IMR-90 (cell line): Measurements from ENCODE around the gene DUSP16. TPM values are rescaled to one million over a fixed set of nuclear protein-coding genes. Genes with fewer than 3 reads are reported as not detected.

Source experiments
- ATAC-seq: fragments of 200-7000 bp; cut with Tn5 transposase; 2 replicates; pipeline ENCODE4 v1.9.1; 2020; ENCODE audit warnings: low read depth, mild to moderate bottlenecking, moderate library complexity
- BruUV-seq: library from RNA; stranded (reverse); fragments of 400-500 nt; replicated peaks from 2 replicates; lab custom pipeline; 2021; lab: Mats Ljungman, UMichigan
- CTCF ChIA-PET: fragments of 300-600 bp; formaldehyde crosslinking; extraction: SDS; loops from one replicate; lab custom pipeline; 2021; ENCODE audit warnings: antibody characterized with exemption; lab: Yijun Ruan, JAX
- POLR2A ChIA-PET: fragments of 300-600 bp; sonication (Branson Sonifier 250); formaldehyde crosslinking; loops from one replicate; lab custom pipeline; 2022; ENCODE audit warnings: antibody characterized with exemption; ENCODE audit not compliant: unreplicated experiment; lab: Charles Lee
- DNase-seq: peaks from one replicate; pipeline ENCODE4 v3.0.0; 2013
- H2AFZ ChIP-seq: replicated peaks from 2 replicates; pipeline ENCODE3; 2013; ENCODE audit warnings: low read length, mild to moderate bottlenecking; ENCODE audit not compliant: poor library complexity
- H2AK5ac ChIP-seq: 2 replicates; pipeline ENCODE4 v1.6.1; 2013; ENCODE audit warnings: low read depth, low read length, inconsistent platforms
- H2AK9ac ChIP-seq: replicated peaks from 2 replicates; pipeline ENCODE3; 2013; ENCODE audit warnings: mild to moderate bottlenecking, low read depth, low read length, moderate library complexity; ENCODE audit not compliant: poor library complexity
- H2BK120ac ChIP-seq: 2 replicates; pipeline ENCODE4 v1.6.1; 2013; ENCODE audit warnings: low read depth, low read length, inconsistent platforms
- H2BK15ac ChIP-seq: 3 replicates; pipeline ENCODE4 v1.6.1; 2013; ENCODE audit warnings: low read depth, low read length, inconsistent platforms
- H2BK20ac ChIP-seq: 2 replicates; pipeline ENCODE4 v1.6.1; 2013; ENCODE audit warnings: low read depth, mild to moderate bottlenecking, inconsistent platforms, low read length, moderate library complexity
- H2BK5ac ChIP-seq: 2 replicates; pipeline ENCODE4 v1.6.1; 2013; ENCODE audit warnings: mild to moderate bottlenecking, low read depth, low read length, inconsistent platforms; ENCODE audit not compliant: poor library complexity, severe bottlenecking
- H3K14ac ChIP-seq: replicated peaks from 2 replicates; pipeline ENCODE4 v1.6.1; 2013; ENCODE audit warnings: low read depth, low read length, inconsistent platforms
- H3K18ac ChIP-seq: 2 replicates; pipeline ENCODE4 v1.6.1; 2013; ENCODE audit warnings: low read depth, low read length, control low read depth
- H3K23ac ChIP-seq: 2 replicates; pipeline ENCODE4 v1.6.1; 2013; ENCODE audit warnings: low read depth, low read length, inconsistent platforms
- H3K27ac ChIP-seq: 2 replicates; pipeline ENCODE4 v1.5.1; 2013; ENCODE audit warnings: mild to moderate bottlenecking, control low read depth, low read length; ENCODE audit not compliant: insufficient read depth
- H3K27me3 ChIP-seq: 2 replicates; pipeline ENCODE4 v1.6.1; 2013; ENCODE audit warnings: low read length; ENCODE audit not compliant: control insufficient read depth, insufficient read depth
- H3K36me3 ChIP-seq: 2 replicates; pipeline ENCODE4 v1.6.1; 2013; ENCODE audit warnings: low read length, mixed read lengths; ENCODE audit not compliant: control insufficient read depth, insufficient read depth
- H3K4ac ChIP-seq: 2 replicates; pipeline ENCODE4 v1.6.1; 2013; ENCODE audit warnings: low read depth, low read length, inconsistent platforms
- H3K4me1 ChIP-seq: 2 replicates; pipeline ENCODE4 v1.6.1; 2013; ENCODE audit warnings: low read length, mixed read lengths; ENCODE audit not compliant: control insufficient read depth, insufficient read depth
- H3K4me2 ChIP-seq: 2 replicates; pipeline ENCODE4 v1.6.1; 2013; ENCODE audit warnings: low read depth, mild to moderate bottlenecking, control low read depth, low read length, moderate library complexity
- H3K4me3 ChIP-seq: 2 replicates; pipeline ENCODE4 v1.5.1; 2013; ENCODE audit warnings: low read depth, mild to moderate bottlenecking, control low read depth, low read length, moderate library complexity; ENCODE audit not compliant: insufficient read depth
- H3K56ac ChIP-seq: 2 replicates; pipeline ENCODE4 v1.6.1; 2013; ENCODE audit warnings: low read length, inconsistent platforms; ENCODE audit not compliant: insufficient read depth; ENCODE audit errors: extremely low read depth
- H3K79me1 ChIP-seq, 2 experiments: 2 replicates each; pipeline ENCODE4 v1.6.1; 2013; ENCODE audit warnings: low read length in 2 of 2, inconsistent platforms in 1 of 2, low read depth in 1 of 2
- H3K9ac ChIP-seq: 2 replicates; pipeline ENCODE4 v1.6.1; 2013; ENCODE audit warnings: low read depth, low read length, control low read depth
- H3K9me1 ChIP-seq: 2 replicates; pipeline ENCODE4 v1.6.1; 2013; ENCODE audit warnings: low read length, inconsistent platforms; ENCODE audit not compliant: insufficient read depth
- H3K9me3 ChIP-seq: 2 replicates; pipeline ENCODE4 v1.6.1; 2013; ENCODE audit warnings: low read length; ENCODE audit not compliant: control insufficient read depth, insufficient read depth
- H4K20me1 ChIP-seq: 2 replicates; pipeline ENCODE4 v1.6.1; 2013; ENCODE audit warnings: low read length, inconsistent platforms; ENCODE audit not compliant: insufficient read depth
- H4K5ac ChIP-seq: 2 replicates; pipeline ENCODE4 v1.6.1; 2013; ENCODE audit warnings: mild to moderate bottlenecking, low read depth, low read length, control low read depth
- H4K8ac ChIP-seq, 2 experiments: 2 replicates each; pipeline ENCODE4 v1.6.1; 2013; ENCODE audit warnings: low read depth in 2 of 2, low read length in 2 of 2, control low read depth in 1 of 2, inconsistent platforms in 1 of 2
- H4K91ac ChIP-seq: 2 replicates; pipeline ENCODE4 v1.6.1; 2013; ENCODE audit warnings: low read depth, low read length, inconsistent platforms; ENCODE audit not compliant: insufficient read depth
- BHLHE40 ChIP-seq: fragments of 150-350 bp; IDR thresholded peaks from 2 replicates; pipeline ENCODE4 v1.6.1; 2016; ENCODE audit warnings: mild to moderate bottlenecking, low read depth, low read length
- CTCF ChIP-seq: conservative IDR thresholded peaks from 2 replicates; pipeline ENCODE4 v1.5.1; 2012; ENCODE audit warnings: mild to moderate bottlenecking, low read depth, low read length, improper control_type of control experiment
- FOS ChIP-seq: fragments of 150-350 bp; IDR thresholded peaks from 2 replicates; pipeline ENCODE4 v1.6.1; 2016; ENCODE audit warnings: low read depth, low read length
- RFX5 ChIP-seq: IDR thresholded peaks from 2 replicates; pipeline ENCODE4 v1.8.0; 2012; ENCODE audit warnings: low read depth, mild to moderate bottlenecking, low read length, moderate library complexity
- WGBS, 2 experiments: methylation state at CpG; one replicate each; pipeline versions ENCODE4 v1.1.5 to v1.1.7; 2013; ENCODE audit warnings: missing lambda C conversion rate in 2 of 2; ENCODE audit not compliant: insufficient read length in 1 of 2; ENCODE audit errors: extremely low coverage in 2 of 2; 5-methylcytosine and 5-hydroxymethylcytosine counted together
- dilution Hi-C: fragments of 300-500 bp; cut with HindIII; formaldehyde crosslinking; loops from one replicate; pipeline ENCODE4 v1.14.3; 2018; ENCODE audit warnings: low sequenced_read_pairs; ENCODE audit not compliant: unreplicated experiment
- in situ Hi-C: fragments of 300-500 bp; cut with MboI; formaldehyde crosslinking; loops from 3 replicates; pipeline ENCODE4 v1.14.3; 2019; ENCODE audit warnings: low sequenced_read_pairs, inconsistent platforms, mixed read lengths
- intact Hi-C: fragments of 100-400 bp; cut with micrococcal nuclease; formaldehyde crosslinking; loops from 2 replicates; pipeline ENCODE4 v1.10.0; 2022
- polyA plus RNA-seq, 3 experiments: library from polyadenylated mRNA; depleted of rRNA; stranded (reverse); fragments of >200 nt; gene quantifications; 2 replicates each; pipeline ENCODE4 v1.2.3, GENCODE V29; 2012; ENCODE audit warnings: low replicate concordance in 1 of 3
- total RNA-seq: library from RNA; depleted of rRNA; stranded (reverse); fragments of >200 nt; gene quantifications from 2 replicates; pipeline ENCODE4 v1.2.3, GENCODE V29; 2012
- TF ChIP-seq, protein P1 (sequence below): fragments of 150-350 bp; IDR thresholded peaks from 2 replicates; pipeline ENCODE4 v1.6.1; 2017; ENCODE audit warnings: mild to moderate bottlenecking, antibody characterized with exemption, low read length, low read depth

The DUSP16 gene
- total and polyA plus RNA-seq, 2 of the 4 experiments (the other 2 are of a cell fraction): 4.7 to 10.0 TPM

DNA sequence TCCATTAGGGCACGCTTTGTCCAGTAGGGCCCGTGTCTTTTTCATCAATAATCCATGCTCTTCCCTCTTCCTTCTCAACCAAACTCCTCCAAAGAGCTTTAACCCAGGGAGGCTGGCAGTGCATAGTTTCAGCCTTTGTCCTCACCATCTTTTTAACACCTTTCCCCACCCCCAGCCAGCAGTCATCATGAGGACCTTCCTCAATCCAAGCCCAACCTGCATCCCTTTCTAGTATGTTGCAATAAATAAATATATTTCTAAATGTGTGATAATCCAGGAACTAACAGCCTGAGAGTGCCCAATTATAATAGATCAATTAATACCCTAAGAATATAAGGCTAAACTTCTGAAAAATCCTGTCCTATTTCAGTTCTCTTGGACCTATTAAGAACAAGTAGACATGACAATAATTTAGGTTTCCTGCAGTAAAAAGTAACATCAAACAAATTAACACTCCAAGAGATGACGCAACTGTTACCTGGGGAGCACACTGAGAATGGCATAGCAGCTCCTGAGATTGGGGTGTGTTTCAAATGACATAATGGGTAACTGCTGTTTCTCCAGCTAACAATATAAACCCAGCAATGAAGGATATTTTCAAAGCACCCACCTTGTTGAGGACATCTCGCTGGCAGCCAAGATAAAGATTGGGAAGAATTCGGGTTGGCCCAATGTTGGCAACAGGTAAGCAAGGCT is 62.6 kb downstream of the DUSP16 start:
- no peaks in the 10 kb centered on the region for H3K27me3 ChIP-seq
- intact Hi-C loops (no loop called here), dilution Hi-C loops (no loop called here), in situ Hi-C loops (no loop called here)
- no peak overlapping the region for H2BK20ac ChIP-seq
- H3K9ac ChIP-seq: no peak overlapping the region
- no peak overlapping the region for H3K27ac ChIP-seq
- H3K56ac ChIP-seq: no peak overlapping the region
- H4K20me1 ChIP-seq: no peaks in the 10 kb centered on the region
- no peak overlapping the region for H4K8ac ChIP-seq
- H2AK9ac ChIP-seq: no peak overlapping the region
- WGBS, 2 experiments: no CpG with 5 or more reads among the region's 5 CpGs
- no peak overlapping the region for H3K14ac ChIP-seq
- no TSS peak for BruUV-seq
- H2AK5ac ChIP-seq: no peak overlapping the region
- DNase-seq: no peak
- no peak overlapping the region for H4K91ac ChIP-seq
- no peak overlapping the region for H3K18ac ChIP-seq
- no peak overlapping the region for H2BK15ac ChIP-seq
- no peak overlapping the region for H3K4me3 ChIP-seq
- H3K23ac ChIP-seq: no peak overlapping the region
- H2BK5ac ChIP-seq: no peak overlapping the region
- no peak overlapping the region for H2AFZ ChIP-seq
- no peak for TF ChIP-seq FOS
- TF ChIP-seq CTCF: no peak
- no peak for TF ChIP-seq BHLHE40
- TF ChIP-seq, protein P1, sequence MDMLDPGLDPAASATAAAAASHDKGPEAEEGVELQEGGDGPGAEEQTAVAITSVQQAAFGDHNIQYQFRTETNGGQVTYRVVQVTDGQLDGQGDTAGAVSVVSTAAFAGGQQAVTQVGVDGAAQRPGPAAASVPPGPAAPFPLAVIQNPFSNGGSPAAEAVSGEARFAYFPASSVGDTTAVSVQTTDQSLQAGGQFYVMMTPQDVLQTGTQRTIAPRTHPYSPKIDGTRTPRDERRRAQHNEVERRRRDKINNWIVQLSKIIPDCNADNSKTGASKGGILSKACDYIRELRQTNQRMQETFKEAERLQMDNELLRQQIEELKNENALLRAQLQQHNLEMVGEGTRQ: no peak
- no peak for TF ChIP-seq RFX5
- H3K4me2 ChIP-seq: no peak overlapping the region
- ChIA-PET CTCF (no interaction called here), POLR2A (no interaction called here)
- no peak for ATAC-seq
- H3K4me1 ChIP-seq: peaks cover under 1% of the 10 kb centered on the region
- peaks cover 3% of the 10 kb centered on the region; the same call in 1 of the 2 replicates for H3K9me1 ChIP-seq
- no peak overlapping the region for H2BK120ac ChIP-seq
- peaks cover 15 to 20% of the 10 kb centered on the region in 2 experiments; a peak in 3 of 4 replicates for H3K79me1 ChIP-seq
- no peak overlapping the region for H3K4ac ChIP-seq
- no peaks in the 10 kb centered on the region for H3K9me3 ChIP-seq
- peaks cover 2% of the 10 kb centered on the region; the same call in 1 of the 2 replicates for H3K36me3 ChIP-seq
- no peak overlapping the region for H4K5ac ChIP-seq
